Endodermal cell (in vitro differentiated cells): Measurements from ENCODE around the gene NHERF1. TPM values are rescaled to one million over a fixed set of nuclear protein-coding genes. Genes with fewer than 3 reads are reported as not detected.

ENCODE experiments used
- DNase-seq: peaks from one replicate; pipeline ENCODE4 v3.0.0-alpha.2; 2017
- H3K27ac ChIP-seq: 2 replicates; pipeline ENCODE4 v1.5.1; 2013; ENCODE audit warnings: mild to moderate bottlenecking, low read depth, low read length, moderate library complexity
- H3K27me3 ChIP-seq: 2 replicates; pipeline ENCODE4 v1.6.1; 2013; ENCODE audit warnings: mild to moderate bottlenecking, low read length, moderate library complexity; ENCODE audit not compliant: insufficient read depth, control insufficient read depth, poor library complexity, severe bottlenecking
- H3K36me3 ChIP-seq: 2 replicates; pipeline ENCODE4 v1.7.0; 2013; ENCODE audit warnings: mild to moderate bottlenecking, low read length, moderate library complexity; ENCODE audit not compliant: control insufficient read depth, insufficient read depth
- H3K4me1 ChIP-seq: one replicate; pipeline ENCODE4 v1.7.0; 2013; ENCODE audit warnings: low read length; ENCODE audit not compliant: control insufficient read depth, insufficient read depth
- H3K4me3 ChIP-seq: 2 replicates; pipeline ENCODE4 v1.5.1; 2013; ENCODE audit warnings: mild to moderate bottlenecking, low read length, moderate library complexity
- H3K9ac ChIP-seq: 2 replicates; pipeline ENCODE4 v1.6.1; 2013; ENCODE audit warnings: mild to moderate bottlenecking, low read length, moderate library complexity; ENCODE audit not compliant: poor library complexity, severe bottlenecking; ENCODE audit errors: extremely low read depth
- H3K9me3 ChIP-seq: 2 replicates; pipeline ENCODE4 v1.6.1; 2013; ENCODE audit warnings: mild to moderate bottlenecking, low read length, moderate library complexity; ENCODE audit not compliant: control insufficient read depth
- H3K27ac Mint-ChIP-seq: 2 replicates; pipeline ENCODE4 v1.8.0; 2020; ENCODE audit warnings: mixed read lengths
- H3K27me3 Mint-ChIP-seq: 2 replicates; pipeline ENCODE4 v1.8.0; 2021; ENCODE audit warnings: mild to moderate bottlenecking, mixed read lengths; ENCODE audit not compliant: insufficient read depth
- H3K36me3 Mint-ChIP-seq: 2 replicates; pipeline ENCODE4 v1.8.0; 2020; ENCODE audit warnings: low read depth, mixed read lengths
- H3K4me1 Mint-ChIP-seq: 2 replicates; pipeline ENCODE4 v1.8.0; 2020; ENCODE audit warnings: mixed read lengths
- H3K4me3 Mint-ChIP-seq: 2 replicates; pipeline ENCODE4 v1.8.0; 2020; ENCODE audit warnings: mild to moderate bottlenecking, moderate library complexity, mixed read lengths
- H3K9me3 Mint-ChIP-seq: 2 replicates; pipeline ENCODE4 v1.8.0; 2020; ENCODE audit warnings: mild to moderate bottlenecking, mixed read lengths
- CTCF ChIP-seq: fragments of 200-600 bp; sonication (generic); conservative IDR thresholded peaks from 2 replicates; pipeline ENCODE4 v1.5.0; 2021; ENCODE audit warnings: antibody characterized with exemption, mild to moderate bottlenecking
- WGBS, 2 experiments: methylation state at CpG; one replicate each; pipeline versions ENCODE4 v1.1.5 to v1.1.7; 2013; ENCODE audit warnings: missing lambda C conversion rate in 2 of 2, mixed read lengths in 1 of 2; ENCODE audit not compliant: insufficient coverage in 1 of 2, insufficient read length in 1 of 2; 5-methylcytosine and 5-hydroxymethylcytosine counted together
- total RNA-seq, 2 donors: library from RNA; stranded (reverse); fragmentation: NEBNext Ultra II Directional in 1 of 2; extraction: Animal tissue kit (Norgen Biotek cat#: 25700) in 1 of 2; gene quantifications; 2 replicates in 1 of 2; 3 replicates in 1 of 2; pipeline ENCODE4 v1.2.1, GENCODE V29; 2021

The NHERF1 gene
- total RNA-seq, 2 donors from 2014 or later, result 116 to 138 TPM

- no peaks in the 10 kb centered on the region for H3K36me3 Mint-ChIP-seq
- no peaks in the 10 kb centered on the region for H3K36me3 ChIP-seq
- H3K27ac ChIP-seq, result no peak overlapping the region
- no peak for TF ChIP-seq CTCF
- peaks cover 20% of the 10 kb centered on the region for H3K4me1 Mint-ChIP-seq
- H3K27me3 Mint-ChIP-seq, result peaks cover 5% of the 10 kb centered on the region
- no peak overlapping the region for H3K9ac ChIP-seq
- H3K27me3 ChIP-seq, result peaks cover 15% of the 10 kb centered on the region
- no peaks in the 10 kb centered on the region for H3K9me3 ChIP-seq
- no peaks in the 10 kb centered on the region for H3K9me3 Mint-ChIP-seq
- no peak overlapping the region for H3K4me3 Mint-ChIP-seq
- H3K4me1 ChIP-seq, result peaks cover 11% of the 10 kb centered on the region
- WGBS, 2 experiments, result 90 to 91% methylated on average over 3 to 12 of the region's 12 CpGs
- no peak overlapping the region for H3K27ac Mint-ChIP-seq
- H3K4me3 ChIP-seq, result no peak overlapping the region
- no peak for DNase-seq
Observed at GRCh38 chr17:74739227-74739831, 9.1 kb upstream of the NHERF1 start.

- H3K4me3 Mint-ChIP-seq, result no peak overlapping the region
- H3K9me3 ChIP-seq, result no peaks in the 10 kb centered on the region
- H3K36me3 ChIP-seq, result no peaks in the 10 kb centered on the region
- H3K27ac Mint-ChIP-seq, result no peak overlapping the region
- no peak overlapping the region for H3K4me3 ChIP-seq
- no peaks in the 10 kb centered on the region for H3K36me3 Mint-ChIP-seq
- H3K27ac ChIP-seq, result no peak overlapping the region
- no peak for TF ChIP-seq CTCF
- peaks cover 23% of the 10 kb centered on the region for H3K4me1 Mint-ChIP-seq
- no peaks in the 10 kb centered on the region for H3K9me3 Mint-ChIP-seq
- peaks cover 5% of the 10 kb centered on the region for H3K27me3 Mint-ChIP-seq
- peaks cover 12% of the 10 kb centered on the region for H3K27me3 ChIP-seq
- no peak for DNase-seq
- WGBS, 2 experiments, result 93 to 96% methylated on average over 3 to 6 of the region's 6 CpGs
- no peak overlapping the region for H3K9ac ChIP-seq
- H3K4me1 ChIP-seq, result peaks cover 16% of the 10 kb centered on the region
Observed at GRCh38 chr17:74740173-74740572, 8.3 kb upstream of the NHERF1 start.

- 94 to 95% methylated on average over 17 of the region's 17 CpGs for WGBS, 2 experiments
- no peak for DNase-seq
Observed at GRCh38 chr17:74740641-74741387, 7.6 kb upstream of the NHERF1 start.

More at GRCh38 chr17:74740641-74741387, 7.6 kb upstream of the NHERF1 start:
- Histone ChIP-seq H3K9me3 (no peaks in the 10 kb centered on the region), H3K9ac (no peak overlapping the region), H3K4me3 (no peak overlapping the region), H3K27ac (no peak overlapping the region), H3K36me3 (no peaks in the 10 kb centered on the region), H3K4me1 (peaks cover 22% of the 10 kb centered on the region), H3K27me3 (peaks cover 9% of the 10 kb centered on the region)
- peaks cover 25% of the 10 kb centered on the region for H3K4me1 Mint-ChIP-seq
- H3K4me3 Mint-ChIP-seq, result no peak overlapping the region
- H3K27ac Mint-ChIP-seq, result no peak overlapping the region
- H3K27me3 Mint-ChIP-seq, result peaks cover 5% of the 10 kb centered on the region
- H3K36me3 Mint-ChIP-seq, result no peaks in the 10 kb centered on the region
- no peak for TF ChIP-seq CTCF
- no peaks in the 10 kb centered on the region for H3K9me3 Mint-ChIP-seq
